Loucy (cell line): ENCODE data around the gene RAD51D.

Source experiments
- H2AFZ ChIP-seq: fragments of 200-600 bp; sonication (generic); 2 replicates; pipeline ENCODE4 v1.6.0; 2016; ENCODE audit warnings: antibody characterized with exemption, mild to moderate bottlenecking, low read length, moderate library complexity
- H3F3A ChIP-seq: fragments of 200-600 bp; 2 replicates; pipeline ENCODE4 v1.6.0; 2016; ENCODE audit warnings: antibody characterized with exemption, low read depth, mild to moderate bottlenecking
- H3K27me3 ChIP-seq: fragments of 200-600 bp; sonication (generic); 2 replicates; pipeline ENCODE4 v1.6.1; 2014; ENCODE audit warnings: low read length, mild to moderate bottlenecking; ENCODE audit not compliant: insufficient read depth, poor library complexity, severe bottlenecking
- H3K36me3 ChIP-seq: fragments of 200-600 bp; sonication (generic); 2 replicates; pipeline ENCODE4 v1.6.1; 2016; ENCODE audit warnings: low read length; ENCODE audit not compliant: insufficient read depth
- H3K4me1 ChIP-seq: fragments of 200-600 bp; sonication (generic); 2 replicates; pipeline ENCODE4 v1.5.1; 2014; ENCODE audit warnings: low read length, mild to moderate bottlenecking; ENCODE audit not compliant: insufficient read depth, poor library complexity, severe bottlenecking
- H3K4me2 ChIP-seq: fragments of 200-600 bp; sonication (generic); 2 replicates; pipeline ENCODE4 v1.6.0; 2014; ENCODE audit warnings: antibody characterized with exemption, low read length, low read depth, mild to moderate bottlenecking; ENCODE audit not compliant: poor library complexity, severe bottlenecking
- H3K4me3 ChIP-seq: fragments of 200-600 bp; sonication (generic); 2 replicates; pipeline ENCODE4 v1.5.1; 2014; ENCODE audit warnings: low read length, mild to moderate bottlenecking, mixed read lengths; ENCODE audit not compliant: poor library complexity, severe bottlenecking
- H3K79me2 ChIP-seq: fragments of 200-600 bp; sonication (generic); 2 replicates; pipeline ENCODE4 v1.6.1; 2014; ENCODE audit warnings: low read length; ENCODE audit not compliant: insufficient read depth
- H3K9ac ChIP-seq: fragments of 200-600 bp; sonication (generic); 2 replicates; pipeline ENCODE4 v1.6.0; 2014; ENCODE audit warnings: mild to moderate bottlenecking, low read depth, low read length, moderate library complexity; ENCODE audit not compliant: poor library complexity, severe bottlenecking
- H3K9me2 ChIP-seq: fragments of 200-600 bp; sonication (generic); replicated peaks from 2 replicates; pipeline ENCODE4 v1.6.1; 2016; ENCODE audit warnings: low read depth, low read length, mixed read lengths
- H3K9me3 ChIP-seq: fragments of 200-600 bp; sonication (generic); 2 replicates; pipeline ENCODE4 v1.6.1; 2014; ENCODE audit warnings: mild to moderate bottlenecking, antibody characterized with exemption, low read length, low read depth; ENCODE audit not compliant: insufficient read depth
- H4K20me1 ChIP-seq: fragments of 200-600 bp; sonication (generic); 2 replicates; pipeline ENCODE4 v1.6.0; 2014; ENCODE audit warnings: antibody characterized with exemption, low read length, mild to moderate bottlenecking; ENCODE audit not compliant: insufficient read depth, poor library complexity, severe bottlenecking
- CTCF ChIP-seq: fragments of 200-600 bp; sonication (generic); conservative IDR thresholded peaks from 2 replicates; pipeline ENCODE4 v1.5.1; 2014; ENCODE audit warnings: mild to moderate bottlenecking, antibody characterized with exemption, low read length
- EZH2phosphoT487 ChIP-seq: fragments of 200-600 bp; IDR thresholded peaks from 2 replicates; pipeline ENCODE4 v1.6.1; 2018; ENCODE audit warnings: antibody characterized with exemption, mild to moderate bottlenecking, moderate library complexity, borderline replicate concordance

RAD51D gene

GRCh38 chr17:35065880-35066279 is 53.8 kb downstream of the RAD51D start:
- TF ChIP-seq CTCF (no peak), EZH2phosphoT487 (no peak)
- Histone ChIP-seq H3F3A (no peaks in the 10 kb centered on the region), H4K20me1 (no peaks in the 10 kb centered on the region), H3K36me3 (no peaks in the 10 kb centered on the region), H3K27me3 (no peaks in the 10 kb centered on the region), H3K4me2 (no peak overlapping the region), H3K9ac (no peak overlapping the region), H3K79me2 (peaks cover 6% of the 10 kb centered on the region; the same call in 1 of the 2 replicates), H3K9me2 (no peaks in the 10 kb centered on the region), H2AFZ (no peak overlapping the region), H3K4me1 (peaks cover 22% of the 10 kb centered on the region), H3K9me3 (no peaks in the 10 kb centered on the region), H3K4me3 (no peak overlapping the region)

GRCh38 chr17:35064516-35065215 is 55.0 kb downstream of the RAD51D start:
- Histone ChIP-seq H3F3A (no peaks in the 10 kb centered on the region), H3K9me3 (no peaks in the 10 kb centered on the region), H3K9ac (peak overlapping the region; percentile 55), H2AFZ (no peak overlapping the region), H3K9me2 (no peaks in the 10 kb centered on the region), H4K20me1 (no peaks in the 10 kb centered on the region), H3K4me1 (peaks cover 22% of the 10 kb centered on the region), H3K27me3 (no peaks in the 10 kb centered on the region), H3K79me2 (peaks cover 6% of the 10 kb centered on the region; the same call in 1 of the 2 replicates), H3K4me2 (peak overlapping the region; percentile 63), H3K36me3 (no peaks in the 10 kb centered on the region), H3K4me3 (no peak overlapping the region)
- no peak for TF ChIP-seq CTCF
- TF ChIP-seq EZH2phosphoT487, result no peak

GRCh38 chr17:35063514-35064223 is 56.0 kb downstream of the RAD51D start, which contains the start of gene RFFL:
Gene RFFL (minus strand): TSS chr17:35063707. CDS start chr17:35026553, 37,154 bp downstream.
- Histone ChIP-seq H3K9me3 (no peaks in the 10 kb centered on the region), H4K20me1 (no peaks in the 10 kb centered on the region), H3K9me2 (no peaks in the 10 kb centered on the region), H3K9ac (peak within 1 kb of the TSS; percentile 55), H3K4me1 (peaks cover 19% of the 10 kb centered on the region), H3K4me2 (peak within 1 kb of the TSS; percentile 63), H3F3A (no peaks in the 10 kb centered on the region), H3K4me3 (peak within 1 kb of the TSS; percentile 61), H3K79me2 (peaks cover 6% of the 10 kb centered on the region; the same call in 1 of the 2 replicates), H2AFZ (peak within 1 kb of the TSS; percentile 60), H3K27me3 (no peaks in the 10 kb centered on the region), H3K36me3 (no peaks in the 10 kb centered on the region)
- TF ChIP-seq EZH2phosphoT487 (no peak), CTCF (peak; percentile 51)
